Measurements from ENCODE around the gene MTA1.
A peak's percentile ranks its signal among the peaks of the same experiment; 100 is the strongest.

MTA1 gene

DNA sequence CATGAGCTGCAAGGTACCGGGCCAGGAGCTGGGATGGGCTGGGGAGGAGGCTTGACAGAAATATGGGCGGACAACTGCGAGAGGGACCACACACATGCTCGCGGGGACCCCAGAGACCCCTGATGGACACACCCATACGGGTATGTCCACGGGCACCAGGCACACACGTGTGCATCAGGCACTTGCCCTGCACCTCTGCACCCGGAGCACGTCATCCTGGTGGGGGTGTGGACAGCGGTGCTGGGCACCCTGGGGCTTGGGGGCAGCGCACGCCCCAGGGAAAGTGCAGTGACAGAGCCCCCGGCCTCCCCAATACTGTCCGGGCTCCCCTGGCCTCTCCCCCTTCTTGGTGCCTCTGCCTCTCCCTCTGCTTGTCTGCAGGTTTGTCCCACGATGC is 65.4 kb downstream of the MTA1 start:
- TF ChIP-seq, protein P1, sequence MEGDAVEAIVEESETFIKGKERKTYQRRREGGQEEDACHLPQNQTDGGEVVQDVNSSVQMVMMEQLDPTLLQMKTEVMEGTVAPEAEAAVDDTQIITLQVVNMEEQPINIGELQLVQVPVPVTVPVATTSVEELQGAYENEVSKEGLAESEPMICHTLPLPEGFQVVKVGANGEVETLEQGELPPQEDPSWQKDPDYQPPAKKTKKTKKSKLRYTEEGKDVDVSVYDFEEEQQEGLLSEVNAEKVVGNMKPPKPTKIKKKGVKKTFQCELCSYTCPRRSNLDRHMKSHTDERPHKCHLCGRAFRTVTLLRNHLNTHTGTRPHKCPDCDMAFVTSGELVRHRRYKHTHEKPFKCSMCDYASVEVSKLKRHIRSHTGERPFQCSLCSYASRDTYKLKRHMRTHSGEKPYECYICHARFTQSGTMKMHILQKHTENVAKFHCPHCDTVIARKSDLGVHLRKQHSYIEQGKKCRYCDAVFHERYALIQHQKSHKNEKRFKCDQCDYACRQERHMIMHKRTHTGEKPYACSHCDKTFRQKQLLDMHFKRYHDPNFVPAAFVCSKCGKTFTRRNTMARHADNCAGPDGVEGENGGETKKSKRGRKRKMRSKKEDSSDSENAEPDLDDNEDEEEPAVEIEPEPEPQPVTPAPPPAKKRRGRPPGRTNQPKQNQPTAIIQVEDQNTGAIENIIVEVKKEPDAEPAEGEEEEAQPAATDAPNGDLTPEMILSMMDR (IDR thresholded peaks at IDR 0.05; ENCODE audit: insufficient read depth, missing control alignments): no peak
- DNase-seq (ENCODE audit: insufficient read length, low spot score): no peak
- FAIRE-seq: no peak

DNA sequence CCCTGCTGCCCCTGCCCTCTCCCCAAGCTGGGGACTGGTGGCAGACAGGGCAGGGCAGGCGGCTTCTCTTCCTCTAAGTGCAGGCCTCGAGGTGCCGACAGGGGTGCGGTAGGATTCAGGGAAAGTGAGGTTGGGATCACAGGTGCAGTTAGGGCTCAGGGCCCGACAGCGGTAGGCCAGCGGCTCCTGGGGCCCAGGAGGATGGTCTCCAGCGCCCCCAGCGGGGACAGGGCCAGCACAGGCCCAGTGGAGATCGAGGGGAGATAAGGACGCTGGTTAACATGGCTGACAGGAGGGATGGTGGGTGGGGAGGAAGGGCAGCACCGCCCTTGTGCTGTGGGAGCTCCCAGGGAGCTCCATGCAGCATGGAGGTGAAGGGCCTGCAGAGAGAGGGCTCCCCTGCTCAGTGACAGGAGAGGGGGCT is 66.1 kb downstream of the MTA1 start:
- no peak for DNase-seq (ENCODE audit: insufficient read length, low spot score)
- TF ChIP-seq, protein P1 (IDR thresholded peaks at IDR 0.05; ENCODE audit: insufficient read depth, missing control alignments): peak; percentile 37
- FAIRE-seq: no peak

DNA sequence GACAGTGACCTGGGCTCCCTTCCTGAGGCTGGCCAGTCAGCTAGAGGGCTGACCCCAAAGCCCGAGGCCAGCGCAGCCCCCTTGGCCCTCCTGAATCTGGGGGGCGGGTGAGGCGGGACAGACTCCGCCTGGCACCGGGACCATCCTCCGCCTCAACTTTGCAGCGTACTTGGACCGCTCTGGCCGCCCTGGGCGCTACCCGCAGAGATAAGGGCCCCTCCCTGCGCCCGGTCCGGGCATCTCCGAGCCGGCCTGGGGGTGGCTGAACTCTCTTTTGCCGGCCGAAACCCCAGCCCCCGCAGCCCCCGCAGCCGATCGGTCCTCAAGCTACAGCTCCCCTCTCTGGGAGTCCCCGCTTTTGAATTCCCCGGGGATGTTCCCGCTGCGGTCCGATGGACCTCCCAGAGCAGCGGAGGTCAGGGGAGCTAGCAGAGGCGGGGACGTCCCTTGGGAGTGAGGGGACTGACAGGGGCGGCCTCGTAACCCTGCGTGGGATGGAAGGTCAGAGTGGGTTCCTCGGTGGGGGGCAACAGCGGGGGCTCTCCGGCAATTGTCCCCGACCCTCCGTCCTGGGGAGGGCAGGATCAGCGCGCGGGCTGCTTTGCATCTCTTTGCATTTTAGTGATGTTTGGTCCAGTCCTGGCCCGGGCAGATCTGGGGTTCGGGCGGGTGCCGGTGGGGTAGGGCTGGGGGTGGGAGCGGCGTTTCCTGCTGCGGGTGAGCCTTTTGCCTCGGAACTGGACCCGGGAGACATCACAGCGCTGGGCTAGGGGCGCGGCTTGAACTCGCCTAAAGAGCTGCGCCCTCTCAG is 66.7 kb downstream of the MTA1 start, which contains the start of gene CRIP1:
Gene CRIP1 (plus strand): TSS at position 724 of the 811 bp plus-strand sequence. CDS start 374 bp downstream, outside the sequence.
- DNase-seq (ENCODE audit: insufficient read length, low spot score) (no peak), FAIRE-seq (no peak)
- TF ChIP-seq, protein P1 (IDR thresholded peaks at IDR 0.05; ENCODE audit: insufficient read depth, missing control alignments): no peak

DNA sequence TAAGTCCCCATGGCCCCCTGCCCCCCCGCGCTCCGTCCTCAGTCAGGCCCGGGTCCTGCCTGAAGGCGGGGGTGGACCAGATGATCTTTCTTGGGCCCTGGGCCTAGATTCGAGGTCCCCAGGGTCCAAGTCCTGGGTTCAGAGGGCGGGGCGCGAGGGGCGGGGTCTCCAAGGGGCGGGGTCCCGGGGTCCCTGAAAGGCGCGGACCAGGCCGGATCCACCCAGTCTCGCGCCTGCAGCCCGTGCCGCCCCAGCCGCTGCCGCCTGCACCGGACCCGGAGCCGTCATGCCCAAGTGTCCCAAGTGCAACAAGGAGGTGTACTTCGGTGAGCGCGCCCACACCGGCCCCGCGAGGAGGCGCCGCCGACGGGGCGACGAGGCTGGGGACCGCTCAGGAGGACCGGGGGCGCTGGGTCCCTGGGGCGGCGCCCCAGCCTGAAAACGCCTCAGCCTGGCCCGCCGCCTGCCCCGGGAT is 67.4 kb downstream of the MTA1 start:
- TF ChIP-seq, protein P1 (IDR thresholded peaks at IDR 0.05; ENCODE audit: insufficient read depth, missing control alignments): no peak
- FAIRE-seq (no peak), DNase-seq (ENCODE audit: insufficient read length, low spot score) (no peak)

DNA sequence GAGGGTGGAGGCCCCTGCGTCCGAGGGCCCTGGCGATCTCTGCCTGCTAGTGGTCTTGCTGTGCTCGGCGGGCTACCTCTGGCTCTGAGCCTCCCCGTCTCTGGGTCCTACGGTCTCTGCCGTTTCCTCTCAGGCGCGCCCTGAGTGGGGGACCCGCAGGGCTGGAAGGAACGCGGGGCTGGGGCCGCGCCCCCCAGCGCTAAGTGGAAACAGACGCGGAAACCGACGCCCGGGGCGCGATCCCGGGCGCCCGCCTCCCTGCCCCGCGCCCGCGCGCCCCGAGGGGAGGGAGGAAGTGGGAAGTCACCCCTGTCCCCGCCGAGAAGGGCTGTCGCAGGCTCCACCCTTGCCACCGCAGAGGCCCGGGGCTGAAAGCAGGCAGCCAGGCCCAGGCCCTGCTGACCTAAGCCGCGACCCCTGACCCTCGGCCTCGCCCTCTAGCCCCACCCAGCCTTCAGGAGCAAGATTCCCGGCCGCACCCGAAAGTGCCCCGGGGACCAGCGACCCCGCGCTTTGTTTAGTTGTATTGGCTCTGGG is 67.9 kb downstream of the MTA1 start:
- FAIRE-seq: no peak
- no peak for DNase-seq (ENCODE audit: insufficient read length, low spot score)
- TF ChIP-seq, protein P1 (IDR thresholded peaks at IDR 0.05; ENCODE audit: insufficient read depth, missing control alignments): no peak

DNA sequence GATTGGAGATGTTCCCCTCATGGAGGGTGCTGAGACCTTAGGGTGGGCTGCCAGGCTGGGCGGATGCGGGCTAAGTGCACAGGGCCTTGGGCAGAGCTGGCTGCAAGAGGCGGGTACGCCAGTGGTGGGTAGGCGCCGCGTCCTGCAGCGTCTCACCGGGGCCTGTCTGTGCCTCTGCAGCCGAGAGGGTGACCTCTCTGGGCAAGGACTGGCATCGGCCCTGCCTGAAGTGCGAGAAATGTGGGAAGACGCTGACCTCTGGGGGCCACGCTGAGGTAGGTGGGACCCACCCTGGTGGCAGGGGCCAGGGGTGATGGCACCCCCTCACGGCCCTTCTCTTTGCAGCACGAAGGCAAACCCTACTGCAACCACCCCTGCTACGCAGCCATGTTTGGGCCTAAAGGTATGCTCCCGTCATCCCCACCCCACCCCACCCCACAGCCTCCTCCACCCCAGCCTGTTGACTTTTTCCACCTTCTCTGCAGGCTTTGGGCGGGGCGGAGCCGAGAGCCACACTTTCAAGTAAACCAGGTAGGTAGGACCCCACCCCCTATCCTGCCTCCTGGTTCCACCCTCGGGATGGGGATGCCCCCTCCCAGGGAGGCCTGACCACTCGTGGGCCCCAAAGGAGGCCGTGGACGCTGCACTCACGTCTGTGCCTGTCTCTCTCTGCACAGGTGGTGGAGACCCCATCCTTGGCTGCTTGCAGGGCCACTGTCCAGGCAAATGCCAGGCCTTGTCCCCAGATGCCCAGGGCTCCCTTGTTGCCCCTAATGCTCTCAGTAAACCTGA is 68.6 kb downstream of the MTA1 start:
- DNase-seq (ENCODE audit: insufficient read length, low spot score) (no peak), FAIRE-seq (no peak)
- TF ChIP-seq, protein P1 (IDR thresholded peaks at IDR 0.05; ENCODE audit: insufficient read depth, missing control alignments): no peak
